HCT116 (cell line): ENCODE results near the gene CAGE1. TPM values are rescaled to one million over a fixed set of nuclear protein-coding genes. Genes with fewer than 3 reads are reported as not detected.

ENCODE experiments used
- ATAC-seq: fragments of 200-7000 bp; cut with Tn5 transposase; 2 replicates; pipeline ENCODE4 v1.9.1; 2020; ENCODE audit warnings: mild to moderate bottlenecking, moderate library complexity
- BruUV-seq: library from RNA; stranded (reverse); fragments of 400-500 nt; replicated peaks from 2 replicates; lab custom pipeline; 2021; lab: Mats Ljungman, UMichigan
- CTCF ChIA-PET: fragments of 300-600 bp; sonication (Branson Sonifier 250); formaldehyde crosslinking; loops from one replicate; lab custom pipeline; 2021; ENCODE audit warnings: antibody characterized with exemption; lab: Charles Lee
- POLR2A ChIA-PET: fragments of 300-600, 350-600 bp; sonication (Branson Sonifier 250); formaldehyde crosslinking; loops from one replicate; lab custom pipeline; 2021; ENCODE audit warnings: antibody characterized with exemption; lab: Charles Lee
- RAD21 ChIA-PET, 2 experiments: fragments of 300-600 bp; sonication (Branson Sonifier 250); formaldehyde crosslinking; loops; one replicate each; lab custom pipeline; 2023; ENCODE audit warnings: low total read pairs in 2 of 2; ENCODE audit not compliant: uncharacterized antibody in 2 of 2, unreplicated experiment in 2 of 2, low non-redundant PET in 1 of 2; lab: Charles Lee
- DNase-seq: peaks from one replicate; pipeline ENCODE4 v3.0.0-alpha.2; 2010; ENCODE audit warnings: low read depth, low spot score
- H2AFZ ChIP-seq: fragments of 200-600 bp; shearing (Covaris generic), sonication (generic); 2 replicates; pipeline ENCODE4 v1.6.1; 2017; ENCODE audit warnings: low read depth, mixed run types, mixed read lengths, antibody characterized with exemption, low read length; ENCODE audit not compliant: poor library complexity, severe bottlenecking
- H3K27ac ChIP-seq: 2 replicates; pipeline ENCODE4 v1.5.1; 2012; ENCODE audit warnings: low read depth, low read length
- H3K27me3 ChIP-seq: fragments of 200-600 bp; sonication (generic); 2 replicates; pipeline ENCODE4 v1.6.1; 2016; ENCODE audit warnings: mixed run types, low read length, mixed read lengths; ENCODE audit not compliant: insufficient read depth
- H3K36me3 ChIP-seq, 2 experiments: fragments of 200-500 bp in 1 of 2; fragments of 200-600 bp in 1 of 2; sonication (Bioruptor generic) in 1 of 2; sonication (generic) in 1 of 2; 2 replicates each; pipeline versions ENCODE4 v1.5.1 to v1.6.1; 2014 to 2016; ENCODE audit warnings: low read length in 2 of 2, inconsistent platforms in 1 of 2, mixed read lengths in 1 of 2, mixed run types in 1 of 2; ENCODE audit not compliant: insufficient read depth in 2 of 2, control insufficient read depth in 1 of 2
- H3K4me1 ChIP-seq, 2 experiments: fragments of 200-600 bp in 1 of 2; sonication (generic) in 1 of 2; 2 replicates each; pipeline versions ENCODE4 v1.5.1 to v1.6.1; 2012 to 2017; ENCODE audit warnings: low read length in 2 of 2, inconsistent platforms in 1 of 2, mild to moderate bottlenecking in 1 of 2, mixed read lengths in 1 of 2, mixed run types in 1 of 2, moderate library complexity in 1 of 2; ENCODE audit not compliant: insufficient read depth in 2 of 2, control insufficient read depth in 1 of 2
- H3K4me2 ChIP-seq: fragments of 200-600 bp; sonication (generic); 2 replicates; pipeline ENCODE4 v1.6.1; 2017; ENCODE audit warnings: mixed run types, low read length, mixed read lengths
- H3K4me3 ChIP-seq, 2 experiments: fragments of 200-600 bp in 1 of 2; sonication (generic) in 1 of 2; replicated peaks in 1 of 2; 2 replicates each; pipeline ENCODE4 v1.5.1; 2011 to 2016; ENCODE audit warnings: low read length in 2 of 2, control low read depth in 1 of 2, low read depth in 1 of 2, mild to moderate bottlenecking in 1 of 2, mixed read lengths in 1 of 2, mixed run types in 1 of 2
- H3K79me2 ChIP-seq: fragments of 200-600 bp; sonication (generic); 2 replicates; pipeline ENCODE4 v1.6.1; 2017; ENCODE audit warnings: mild to moderate bottlenecking, mixed run types, low read length, moderate library complexity, mixed read lengths; ENCODE audit not compliant: insufficient read depth
- H3K9ac ChIP-seq: fragments of 200-600 bp; sonication (generic); 2 replicates; pipeline ENCODE4 v1.6.1; 2016; ENCODE audit warnings: low read length, mixed read lengths
- H3K9me2 ChIP-seq: fragments of 200-600 bp; sonication (generic), shearing (Covaris generic); 2 replicates; pipeline ENCODE4 v1.6.1; 2017; ENCODE audit warnings: mixed run types, mild to moderate bottlenecking, moderate library complexity; ENCODE audit not compliant: insufficient read depth
- H3K9me3 ChIP-seq, 2 experiments: fragments of 200-500 bp in 1 of 2; fragments of 200-600 bp in 1 of 2; sonication (Bioruptor generic) in 1 of 2; sonication (generic) in 1 of 2; 2 replicates each; pipeline ENCODE4 v1.6.1; 2014 to 2017; ENCODE audit warnings: low read length in 2 of 2, mixed read lengths in 2 of 2, inconsistent platforms in 1 of 2, low read depth in 1 of 2, mild to moderate bottlenecking in 1 of 2, mixed run types in 1 of 2, moderate library complexity in 1 of 2; ENCODE audit not compliant: control insufficient read depth in 1 of 2, insufficient read depth in 1 of 2
- H4K20me1 ChIP-seq: fragments of 200-600 bp; sonication (generic), shearing (Covaris generic); 2 replicates; pipeline ENCODE4 v1.6.1; 2017; ENCODE audit warnings: mixed run types, mild to moderate bottlenecking, moderate library complexity; ENCODE audit not compliant: insufficient read depth
- CBX3 ChIP-seq: IDR thresholded peaks from 2 replicates; pipeline ENCODE4 v1.6.1; 2012; ENCODE audit warnings: low read depth
- CEBPB ChIP-seq: IDR thresholded peaks from 2 replicates; pipeline ENCODE4 v1.6.1; 2012; ENCODE audit warnings: low read depth
- EGR1 ChIP-seq: IDR thresholded peaks from 2 replicates; pipeline ENCODE4 v1.6.1; 2012; ENCODE audit warnings: low read depth
- ELF1 ChIP-seq: IDR thresholded peaks from 2 replicates; pipeline ENCODE4 v1.6.1; 2012; ENCODE audit warnings: low read depth, borderline replicate concordance
- EZH2 ChIP-seq: fragments of 200-600 bp; sonication (generic); IDR thresholded peaks from 2 replicates; pipeline ENCODE4 v1.6.1; 2017; ENCODE audit warnings: antibody characterized with exemption, mixed run types
- EZH2phosphoT487 ChIP-seq: fragments of 200-600 bp; IDR thresholded peaks from 2 replicates; pipeline ENCODE4 v1.6.1; 2018; ENCODE audit warnings: antibody characterized with exemption, borderline replicate concordance
- JUND ChIP-seq: IDR thresholded peaks from 2 replicates; pipeline ENCODE4 v1.6.1; 2012
- POLR2A ChIP-seq: IDR thresholded peaks from 2 replicates; pipeline ENCODE4 v1.7.0; 2011; ENCODE audit warnings: borderline replicate concordance; ENCODE audit not compliant: insufficient read depth, insufficient read length; ENCODE audit errors: extremely low read depth
- POLR2AphosphoS5 ChIP-seq: IDR thresholded peaks from 2 replicates; pipeline ENCODE4 v1.6.1; 2011; ENCODE audit warnings: mild to moderate bottlenecking, low read depth, low read length, moderate library complexity
- RAD21 ChIP-seq: IDR thresholded peaks from 2 replicates; pipeline ENCODE4 v1.6.1; 2012; ENCODE audit warnings: low read depth, mild to moderate bottlenecking
- SP1 ChIP-seq: IDR thresholded peaks from 2 replicates; pipeline ENCODE4 v1.6.1; 2012; ENCODE audit warnings: low read depth
- SRF ChIP-seq: IDR thresholded peaks from 2 replicates; pipeline ENCODE4 v1.6.1; 2012; ENCODE audit warnings: low read depth
- TCF7L2 ChIP-seq: IDR thresholded peaks from 2 replicates; pipeline ENCODE4 v1.7.0; 2011; ENCODE audit warnings: borderline replicate concordance, inconsistent platforms; ENCODE audit not compliant: insufficient read depth, insufficient read length; ENCODE audit errors: extremely low read depth
- YY1 ChIP-seq: IDR thresholded peaks from 2 replicates; pipeline ENCODE4 v1.6.1; 2011; ENCODE audit warnings: low read length, low read depth, moderate library complexity, mild to moderate bottlenecking; ENCODE audit not compliant: insufficient replicate concordance; ENCODE audit errors: extremely low read depth
- ZFX ChIP-seq: fragments of 450-650 bp; IDR thresholded peaks from 2 replicates; pipeline ENCODE4 v1.6.1; 2017
- ZNF274 ChIP-seq: fragments of 200-500 bp; sonication (Bioruptor generic); IDR thresholded peaks from 2 replicates; pipeline ENCODE4 v1.6.1; 2014; ENCODE audit warnings: mild to moderate bottlenecking, low read depth, low read length, inconsistent platforms
- intact Hi-C: fragments of 100-400 bp; cut with micrococcal nuclease; formaldehyde crosslinking; loops from 2 replicates; pipeline ENCODE4 v1.10.0; 2022
- total RNA-seq: library from RNA; stranded (reverse); gene quantifications from one replicate; pipeline ENCODE4 v1.2.1, GENCODE V29; 2021; ENCODE audit not compliant: unreplicated experiment
- TF ChIP-seq, protein P1 (sequence below): IDR thresholded peaks from 2 replicates; pipeline ENCODE4 v1.6.1; 2012
- TF ChIP-seq, protein P2 (sequence below): IDR thresholded peaks from 2 replicates; pipeline ENCODE4 v1.6.1; 2012
- TF ChIP-seq, protein P3 (sequence below), 3 experiments: fragments of 200-600 bp in 1 of 3; sonication (generic) in 1 of 3; IDR thresholded peaks in 2 of 3; conservative IDR thresholded peaks in 1 of 3; 2 replicates each; pipeline ENCODE4 v1.5.1; 2012 to 2017; ENCODE audit warnings: low read depth in 2 of 3, low read length in 2 of 3, antibody characterized with exemption in 1 of 3, borderline replicate concordance in 1 of 3, control low read depth in 1 of 3, mild to moderate bottlenecking in 1 of 3, mixed read lengths in 1 of 3, mixed run types in 1 of 3, moderate library complexity in 1 of 3; ENCODE audit not compliant: insufficient read depth in 1 of 3

Gene CAGE1
- total RNA-seq, 1 experiment from 2014 or later = 0.20 TPM

DNA sequence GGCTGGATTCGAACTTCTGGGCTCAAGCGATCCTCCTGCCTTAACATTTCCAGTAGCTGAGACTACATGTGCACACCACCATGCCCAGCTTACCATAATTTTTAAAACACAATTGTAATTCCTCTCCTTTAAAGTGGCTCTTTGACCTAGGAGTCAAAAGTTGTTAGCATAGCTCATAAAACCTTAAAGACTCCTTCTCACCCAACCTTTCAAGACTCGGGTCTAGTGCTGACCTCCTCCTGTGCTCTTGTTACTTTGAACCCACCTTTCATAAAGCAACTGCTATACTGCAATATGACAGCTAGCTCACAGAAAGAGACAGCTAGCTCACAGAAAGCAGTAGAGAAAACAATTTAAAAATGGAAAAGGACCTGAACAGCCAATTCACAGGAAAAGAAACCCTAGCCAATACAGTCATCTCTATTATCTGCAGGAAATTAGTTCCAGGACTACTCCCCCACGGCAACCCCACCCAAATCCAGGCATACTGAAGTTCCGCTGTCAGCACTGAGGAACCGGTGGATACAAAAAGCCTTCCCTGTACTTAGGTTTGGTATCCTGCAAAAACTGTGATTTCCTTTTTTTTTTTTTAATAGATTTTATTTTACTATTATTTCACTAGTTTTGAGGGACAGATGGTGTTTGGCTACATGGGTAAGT is 96.8 kb downstream of the CAGE1 start:
- Histone ChIP-seq H3K9me2 (no peaks in the 10 kb centered on the region), H3K79me2 (peaks cover 57% of the 10 kb centered on the region), H3K4me3 (no peak overlapping the region), H3K4me1 (no peaks in the 10 kb centered on the region), H3K9ac (no peak overlapping the region), H4K20me1 (no peaks in the 10 kb centered on the region), H3K9me3 (no peaks in the 10 kb centered on the region), H3K36me3 (peaks cover 60 to 75% of the 10 kb centered on the region in 2 experiments), H3K27ac (no peak overlapping the region), H3K27me3 (no peaks in the 10 kb centered on the region), H3K4me2 (no peak overlapping the region), H2AFZ (no peak overlapping the region)
- intact Hi-C loops = no loop called here
- ChIA-PET CTCF (interaction anchor here (1.8 kb wide), 1 partner anchor 17 kb away, joined by 3 read pairs; no protein-coding TSS in a partner anchor), RAD21 (no interaction called here), POLR2A (interaction anchor here (1.4 kb wide), 1 partner anchor 11 kb away, joined by 3 read pairs; no protein-coding TSS in a partner anchor)
- ATAC-seq = no peak
- DNase-seq = no peak
- TF ChIP-seq RAD21 = no peak
- TF ChIP-seq ELF1 = no peak
- TF ChIP-seq ZNF274 = no peak
- TF ChIP-seq SRF = no peak
- no peak for TF ChIP-seq EZH2phosphoT487
- TF ChIP-seq, protein P1, sequence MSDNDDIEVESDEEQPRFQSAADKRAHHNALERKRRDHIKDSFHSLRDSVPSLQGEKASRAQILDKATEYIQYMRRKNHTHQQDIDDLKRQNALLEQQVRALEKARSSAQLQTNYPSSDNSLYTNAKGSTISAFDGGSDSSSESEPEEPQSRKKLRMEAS = no peak
- TF ChIP-seq EZH2 = no peak
- no peak for TF ChIP-seq ZFX
- no peak for TF ChIP-seq CBX3
- no peak for TF ChIP-seq TCF7L2
- TF ChIP-seq CEBPB = no peak
- no peak for TF ChIP-seq POLR2AphosphoS5
- TF ChIP-seq JUND = no peak
- TF ChIP-seq EGR1 = no peak
- TF ChIP-seq, protein P2, sequence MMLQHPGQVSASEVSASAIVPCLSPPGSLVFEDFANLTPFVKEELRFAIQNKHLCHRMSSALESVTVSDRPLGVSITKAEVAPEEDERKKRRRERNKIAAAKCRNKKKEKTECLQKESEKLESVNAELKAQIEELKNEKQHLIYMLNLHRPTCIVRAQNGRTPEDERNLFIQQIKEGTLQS = no peak
- TF ChIP-seq SP1 = no peak
- TF ChIP-seq POLR2A = no peak
- TF ChIP-seq, protein P3, sequence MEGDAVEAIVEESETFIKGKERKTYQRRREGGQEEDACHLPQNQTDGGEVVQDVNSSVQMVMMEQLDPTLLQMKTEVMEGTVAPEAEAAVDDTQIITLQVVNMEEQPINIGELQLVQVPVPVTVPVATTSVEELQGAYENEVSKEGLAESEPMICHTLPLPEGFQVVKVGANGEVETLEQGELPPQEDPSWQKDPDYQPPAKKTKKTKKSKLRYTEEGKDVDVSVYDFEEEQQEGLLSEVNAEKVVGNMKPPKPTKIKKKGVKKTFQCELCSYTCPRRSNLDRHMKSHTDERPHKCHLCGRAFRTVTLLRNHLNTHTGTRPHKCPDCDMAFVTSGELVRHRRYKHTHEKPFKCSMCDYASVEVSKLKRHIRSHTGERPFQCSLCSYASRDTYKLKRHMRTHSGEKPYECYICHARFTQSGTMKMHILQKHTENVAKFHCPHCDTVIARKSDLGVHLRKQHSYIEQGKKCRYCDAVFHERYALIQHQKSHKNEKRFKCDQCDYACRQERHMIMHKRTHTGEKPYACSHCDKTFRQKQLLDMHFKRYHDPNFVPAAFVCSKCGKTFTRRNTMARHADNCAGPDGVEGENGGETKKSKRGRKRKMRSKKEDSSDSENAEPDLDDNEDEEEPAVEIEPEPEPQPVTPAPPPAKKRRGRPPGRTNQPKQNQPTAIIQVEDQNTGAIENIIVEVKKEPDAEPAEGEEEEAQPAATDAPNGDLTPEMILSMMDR (IDR thresholded peaks at IDR 0.05 in 2 of 3, conservative IDR thresholded peaks at IDR 0.05 in 1 of 3; ENCODE audit: borderline replicate concordance in 1 of 3, insufficient read depth in 1 of 3, low read depth in 2 of 3, low read length in 2 of 3) = no peak
- TF ChIP-seq YY1 = no peak
- no TSS peak for BruUV-seq
